ENCODE data around the gene THRAP3. TPM values are rescaled to one million over a fixed set of nuclear protein-coding genes. Genes with fewer than 3 reads are reported as not detected.
"Not testable (repeated sequence)": the region's sequence is repeated elsewhere in the genome, so short reads cannot be mapped to it uniquely, and the experiment has no call there.

Gene THRAP3
- total and polyA plus RNA-seq, 8 donors: 22.2 to 97.9 (median 33.6) TPM

GRCh38 chr1:36182734-36183133, 41.5 kb upstream of the THRAP3 start:
- intact Hi-C loops (cut with DNase I; ENCODE audit: low total_unique reads): no loop called here
- Histone ChIP-seq H3K36me3 (peaks cover 34 to 44% (median 42%) of the 10 kb centered on the region in 4 donors), H3K27me3 (no peaks in the 10 kb centered on the region), H3K4me1 (peaks cover 18 to 47% (median 27%) of the 10 kb centered on the region in 4 donors), H3K27ac (peak overlapping the region in 4 of 5 donors; percentile 14 to 82 (median 62)), H3K9me3 (no peaks in the 10 kb centered on the region), H3K4me3 (no peak overlapping the region)
- no peak for TF ChIP-seq POLR2AphosphoS5 (IDR thresholded peaks at IDR 0.05)
- no peak for TF ChIP-seq CTCF (IDR thresholded peaks at IDR 0.05)
- TF ChIP-seq EP300 (IDR thresholded peaks at IDR 0.05): no peak
- TF ChIP-seq POLR2A (IDR thresholded peaks at IDR 0.05): no peak
- no peak for DNase-seq
- 60 to 76% (median 75%) methylated on average over 2 of the region's 2 CpGs for WGBS, 5 donors

GRCh38 chr1:36183309-36183856, 40.9 kb upstream of the THRAP3 start:
- intact Hi-C loops (cut with DNase I; ENCODE audit: low total_unique reads): no loop called here
- H3K4me3 ChIP-seq: no peak overlapping the region
- TF ChIP-seq CTCF (IDR thresholded peaks at IDR 0.05) (no peak), POLR2AphosphoS5 (IDR thresholded peaks at IDR 0.05) (peak in 1 of 3 donors; percentile 25)
- no peaks in the 10 kb centered on the region for H3K27me3 ChIP-seq
- H3K4me1 ChIP-seq: peaks cover 16 to 47% (median 27%) of the 10 kb centered on the region in 4 donors
- peak in 1 of 2 donors; percentile 69 for DNase-seq
- peaks cover 29 to 37% (median 35%) of the 10 kb centered on the region in 4 donors for H3K36me3 ChIP-seq
- H3K27ac ChIP-seq: peak overlapping the region in 4 of 5 donors; percentile 14 to 82 (median 62)
- no peaks in the 10 kb centered on the region for H3K9me3 ChIP-seq
- WGBS, 5 donors: 24 to 46% (median 41%) methylated on average over 2 of the region's 2 CpGs

- Histone ChIP-seq H3K4me1 (peaks cover 7 to 28% (median 15%) of the 10 kb centered on the region in 4 donors), H3K27ac (peak overlapping the region; percentile 71 to 88 (median 81)), H3K36me3 (no peaks in the 10 kb centered on the region), H3K9me3 (no peaks in the 10 kb centered on the region), H3K27me3 (no peaks in the 10 kb centered on the region), H3K4me3 (no peak overlapping the region)
- peak; percentile 88 to 95 for DNase-seq
- WGBS, 5 donors: 3 to 10% (median 6%) methylated on average over 9 of the region's 9 CpGs
- TF ChIP-seq POLR2AphosphoS5 (IDR thresholded peaks at IDR 0.05) (peak; percentile 40 to 94 (median 71)), EP300 (IDR thresholded peaks at IDR 0.05) (no peak), CTCF (IDR thresholded peaks at IDR 0.05) (peak in 6 of 7 experiments; percentile 22 to 98 (median 83)), POLR2A (IDR thresholded peaks at IDR 0.05) (no peak)
- intact Hi-C loops (cut with DNase I; ENCODE audit: low total_unique reads): loop anchor here (5.0 kb wide), 1 partner anchor 36 kb away; no protein-coding TSS in a partner anchor
These were observed 36.2 kb upstream of the THRAP3 start for GRCh38 chr1:36187800-36188593.

- H3K4me3 ChIP-seq; H3K36me3 ChIP-seq; H3K27ac ChIP-seq; H3K9me3 ChIP-seq; intact Hi-C loops (cut with DNase I; ENCODE audit: low total_unique reads); DNase-seq; H3K27me3 ChIP-seq: not testable (repeated sequence)
- peaks cover 6 to 20% (median 14%) of the 10 kb centered on the region in 4 donors for H3K4me1 ChIP-seq
- 87 to 95% (median 93%) methylated on average over 8 to 12 of the region's 12 CpGs for WGBS, 5 donors
These were observed 27.4 kb upstream of the THRAP3 start for GRCh38 chr1:36196805-36197204.
